Stimulated activated memory B cell treated with anti-CD40 and anti-IgM and Interleukin-4, amounts not matched to agents 10 μg/mL and 1 μg/mL and 100 μg/mL, for 72 hours (primary cell): ENCODE results near the gene MS4A6A.

Experiments
- ATAC-seq: fragments of 150-1000 bp; cut with Tn5 transposase; 2 replicates; pipeline ENCODE4 v1.10.0; 2021
- H3K27ac Mint-ChIP-seq: one replicate; pipeline ENCODE4 v1.8.0; 2022; ENCODE audit warnings: mild to moderate bottlenecking, mixed read lengths
- H3K27me3 Mint-ChIP-seq: one replicate; pipeline ENCODE4 v1.8.0; 2022; ENCODE audit warnings: mixed read lengths
- H3K36me3 Mint-ChIP-seq: one replicate; pipeline ENCODE4 v1.8.0; 2022; ENCODE audit warnings: mixed read lengths
- H3K4me1 Mint-ChIP-seq: one replicate; pipeline ENCODE4 v1.8.0; 2022; ENCODE audit warnings: mixed read lengths
- H3K4me3 Mint-ChIP-seq: one replicate; pipeline ENCODE4 v1.8.0; 2022; ENCODE audit warnings: mild to moderate bottlenecking, moderate library complexity, mixed read lengths
- H3K9me3 Mint-ChIP-seq: one replicate; pipeline ENCODE4 v1.8.0; 2022; ENCODE audit warnings: mixed read lengths

MS4A6A gene

DNA sequence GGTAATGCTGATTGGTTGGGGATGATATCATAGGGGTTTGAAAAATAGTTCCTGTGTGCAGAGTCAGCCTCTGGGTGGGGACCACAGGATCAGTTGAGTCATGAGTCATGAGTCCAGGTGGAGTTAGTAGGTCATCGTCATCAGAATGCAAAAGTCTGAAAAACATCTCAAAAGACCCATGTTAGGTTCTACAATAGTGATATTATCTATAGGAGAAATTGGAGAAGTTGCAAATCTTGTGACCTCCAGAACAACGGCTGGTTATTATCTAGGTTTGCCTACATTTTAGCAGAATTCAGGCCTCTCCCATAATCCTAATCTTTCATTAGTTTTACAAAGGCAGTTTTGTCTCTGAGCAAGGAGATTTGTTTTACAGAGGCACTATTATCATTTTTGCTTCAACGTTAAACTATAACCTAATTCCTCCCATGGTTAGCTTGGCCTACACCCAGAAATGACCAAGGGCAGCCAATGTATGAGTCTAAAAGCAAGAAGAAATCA is 55.5 kb downstream of the MS4A6A start:
- Mint-ChIP-seq H3K4me3 (no peak overlapping the region), H3K4me1 (no peaks in the 10 kb centered on the region), H3K27me3 (peaks cover 36% of the 10 kb centered on the region), H3K27ac (no peak overlapping the region), H3K36me3 (no peaks in the 10 kb centered on the region), H3K9me3 (no peaks in the 10 kb centered on the region)
- no peak for ATAC-seq

DNA sequence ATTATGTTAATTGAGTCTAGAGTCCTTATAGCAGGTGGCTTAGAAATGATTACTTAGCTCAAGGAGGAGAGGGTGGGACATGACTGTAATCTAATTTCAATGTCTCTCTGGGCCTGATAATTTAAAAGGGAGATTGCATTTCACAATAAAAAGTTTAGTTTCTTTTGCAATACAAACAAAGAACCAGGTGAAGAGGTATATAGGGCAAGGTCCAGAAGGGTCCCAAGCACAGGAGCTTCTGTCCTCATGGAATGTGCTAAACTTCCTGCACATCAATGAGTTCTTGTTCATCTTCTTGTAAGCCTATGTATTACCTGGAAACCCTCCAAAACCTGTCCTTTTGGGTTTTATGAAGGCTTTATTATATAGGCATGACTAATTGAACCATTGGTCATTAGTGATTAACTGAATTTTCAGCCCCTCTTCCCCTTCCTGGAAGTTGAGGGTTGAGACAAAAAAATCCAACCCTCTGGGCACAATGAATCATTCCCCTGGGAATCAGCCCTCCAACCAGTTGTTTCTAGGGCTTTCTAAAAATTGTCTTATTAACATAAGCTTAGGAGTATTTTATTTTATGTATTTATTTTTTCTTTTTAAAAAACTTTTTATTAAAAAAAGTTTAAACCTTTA is 56.8 kb downstream of the MS4A6A start:
- H3K4me3 Mint-ChIP-seq = no peak overlapping the region

DNA sequence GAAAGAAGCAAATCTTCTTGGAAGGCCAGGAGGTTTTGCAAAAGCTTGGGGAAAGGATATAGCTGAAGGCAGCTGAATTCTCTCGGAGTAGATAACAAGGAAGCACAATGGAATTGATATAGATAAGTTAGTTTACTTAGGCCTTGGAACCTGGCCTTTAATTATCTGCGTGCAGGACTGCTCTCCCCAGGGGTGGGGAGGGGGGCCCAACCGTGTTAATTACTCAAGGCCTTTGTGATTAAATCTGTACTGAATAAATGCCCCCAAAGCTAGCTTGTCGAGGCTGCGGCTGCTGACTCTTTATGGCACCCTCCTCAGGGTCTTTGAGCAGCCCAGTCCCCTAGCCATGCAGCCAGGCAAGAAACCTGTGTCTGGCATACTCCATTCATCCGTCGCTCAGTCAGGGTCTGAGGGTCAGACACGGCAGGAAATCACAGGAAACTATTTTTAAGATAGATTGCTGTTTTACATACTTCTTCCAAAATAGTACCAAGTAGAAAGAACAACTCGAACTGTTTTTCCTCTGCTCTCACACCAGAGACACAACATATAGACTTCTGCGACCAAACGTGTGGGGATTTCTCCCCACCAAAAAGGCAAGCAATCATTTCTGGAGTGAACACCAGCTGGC is 58.0 kb downstream of the MS4A6A start:
- Mint-ChIP-seq H3K27ac (no peak overlapping the region), H3K27me3 (peaks cover 49% of the 10 kb centered on the region), H3K9me3 (no peaks in the 10 kb centered on the region), H3K4me1 (no peaks in the 10 kb centered on the region), H3K36me3 (no peaks in the 10 kb centered on the region), H3K4me3 (no peak overlapping the region)
- no peak for ATAC-seq

More for the DNA sequence above, 56.8 kb downstream of the MS4A6A start:
- H3K4me1 Mint-ChIP-seq = no peaks in the 10 kb centered on the region
- H3K27ac Mint-ChIP-seq = no peak overlapping the region
- peaks cover 42% of the 10 kb centered on the region for H3K27me3 Mint-ChIP-seq
- ATAC-seq = no peak
- no peaks in the 10 kb centered on the region for H3K9me3 Mint-ChIP-seq
- H3K36me3 Mint-ChIP-seq = no peaks in the 10 kb centered on the region
